Hematopoietic multipotent progenitor cell (in vitro differentiated cells): ENCODE results near the gene CTNNA3. TPM values are rescaled to one million over a fixed set of nuclear protein-coding genes. Genes with fewer than 3 reads are reported as not detected.

ENCODE experiments used
- DNase-seq, 3 donors: peaks; one replicate each; pipeline ENCODE4 v3.0.0-alpha.2; 2011 to 2015; ENCODE audit warnings: low read depth in 2 of 3, low spot score in 2 of 3
- total RNA-seq: library from RNA; depleted of rRNA; stranded (reverse); fragments of >200 nt; gene quantifications from one replicate; pipeline ENCODE4 v1.2.3, GENCODE V29; 2012

CTNNA3 gene
- total RNA-seq, 1 donor, result under 0.01 TPM

DNA sequence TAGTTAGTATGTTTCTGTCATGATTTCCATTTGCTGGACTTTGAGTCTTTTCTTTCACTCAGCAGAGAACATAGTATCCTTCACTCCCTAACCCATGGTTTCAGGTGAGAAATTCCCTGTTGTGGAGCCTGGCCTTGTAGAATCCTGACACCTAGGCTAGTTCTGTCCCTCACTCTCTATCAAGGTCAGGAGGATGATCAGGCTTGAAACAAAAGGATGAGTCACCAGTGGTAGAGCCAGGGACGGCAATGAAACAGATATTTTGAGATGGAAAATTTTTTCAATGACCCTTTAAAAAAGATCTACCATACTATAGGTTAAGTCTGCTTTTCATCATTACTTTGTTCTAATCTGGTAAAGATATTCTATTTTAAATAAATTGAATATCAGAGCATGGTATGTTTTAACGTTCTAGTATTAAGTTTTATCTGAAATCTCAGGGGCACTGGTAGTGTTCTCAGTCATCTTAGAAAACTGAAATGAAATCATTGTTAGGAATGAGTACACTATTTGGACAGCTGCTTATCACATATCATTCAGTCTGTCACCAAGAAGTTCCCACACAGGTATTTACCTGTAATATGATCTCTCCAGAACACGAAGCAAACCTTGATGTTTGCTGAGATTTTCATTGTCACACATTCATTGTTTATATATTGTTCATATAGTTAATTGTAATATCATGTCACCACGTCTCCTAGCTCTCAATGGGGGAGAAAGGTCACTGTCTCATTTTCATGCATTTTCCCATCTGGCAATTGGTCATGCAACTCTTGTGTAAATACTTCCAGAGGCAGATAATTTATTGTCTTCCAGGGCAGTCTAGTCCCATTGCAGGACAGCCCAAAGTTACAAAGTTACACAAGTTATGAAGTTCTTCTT, 1070.0 kb downstream of the CTNNA3 start:
- no peak for DNase-seq

DNA sequence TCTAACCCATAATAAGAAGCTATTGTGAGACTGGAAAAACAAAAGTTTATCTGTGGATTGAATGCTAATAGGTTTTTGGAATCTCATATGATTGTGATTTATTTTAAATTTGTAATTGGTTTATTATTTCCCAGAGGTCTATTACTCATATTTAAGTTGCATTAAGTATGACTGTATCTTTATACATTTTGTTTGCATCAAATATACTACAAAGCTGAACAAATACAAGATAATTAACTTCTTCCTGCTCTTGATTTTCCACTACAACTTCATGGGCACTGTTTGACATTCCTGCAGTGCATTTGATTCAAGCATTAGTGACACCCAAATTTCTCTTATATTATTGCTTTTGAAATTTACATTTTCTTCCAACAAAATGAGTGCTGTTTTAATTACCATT, 1073.9 kb downstream of the CTNNA3 start:
- DNase-seq, result no peak

DNA sequence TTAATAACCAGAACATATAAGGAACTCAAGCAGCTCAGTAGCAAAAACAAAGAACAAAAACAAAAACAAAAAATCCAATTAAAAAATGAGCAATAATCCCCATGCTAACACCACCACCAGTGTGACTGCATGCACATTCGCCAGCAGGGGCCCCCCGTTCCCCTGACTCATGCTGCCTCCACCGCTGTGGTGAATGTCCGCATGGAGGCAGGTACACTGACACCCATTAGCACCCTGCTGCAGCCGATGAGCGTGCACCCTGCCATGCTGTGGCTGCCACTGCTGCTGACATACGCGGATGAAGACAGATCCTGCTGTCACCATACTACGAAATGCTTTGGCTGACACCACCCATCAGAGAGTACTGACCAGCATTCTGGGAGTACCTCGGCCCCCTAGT, 1091.8 kb downstream of the CTNNA3 start:
- no peak for DNase-seq

DNA sequence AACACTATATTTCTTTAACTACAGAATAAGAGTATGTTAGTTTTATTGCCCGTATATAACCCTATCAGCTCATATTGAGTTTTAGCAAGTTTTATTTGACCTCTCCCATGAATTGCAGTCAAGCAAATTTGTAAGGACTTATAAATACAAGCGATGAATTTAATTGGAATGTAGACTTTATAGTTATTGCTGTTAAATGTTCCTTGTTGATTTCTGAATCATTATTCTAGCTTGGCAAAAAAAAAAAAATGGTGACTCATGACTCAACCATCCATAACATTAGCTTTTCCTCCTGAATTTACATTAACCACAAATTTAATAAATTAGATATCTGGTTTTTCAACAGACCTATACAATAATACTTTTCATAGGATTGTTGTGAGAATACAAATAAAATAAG, 1104.1 kb downstream of the CTNNA3 start:
- DNase-seq, result no peak

DNA sequence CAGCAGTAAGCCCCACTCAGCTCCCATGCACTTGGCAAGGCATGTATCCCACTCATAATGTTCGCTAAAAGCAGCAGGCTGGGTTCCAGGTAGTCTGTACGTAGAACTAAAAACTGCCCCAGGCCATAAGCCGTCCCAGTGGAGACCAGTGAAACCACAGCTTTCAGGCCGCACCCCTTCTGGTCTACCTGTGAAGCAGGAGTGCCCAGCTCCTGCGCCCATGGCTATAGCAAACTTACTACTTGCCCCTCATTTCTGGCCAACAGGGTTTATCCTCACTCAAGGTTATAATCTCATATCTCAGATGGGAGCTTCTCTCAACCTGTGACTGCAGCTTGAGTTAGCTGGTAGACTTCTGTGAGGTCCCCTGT, 1108.3 kb downstream of the CTNNA3 start:
- no peak for DNase-seq

DNA sequence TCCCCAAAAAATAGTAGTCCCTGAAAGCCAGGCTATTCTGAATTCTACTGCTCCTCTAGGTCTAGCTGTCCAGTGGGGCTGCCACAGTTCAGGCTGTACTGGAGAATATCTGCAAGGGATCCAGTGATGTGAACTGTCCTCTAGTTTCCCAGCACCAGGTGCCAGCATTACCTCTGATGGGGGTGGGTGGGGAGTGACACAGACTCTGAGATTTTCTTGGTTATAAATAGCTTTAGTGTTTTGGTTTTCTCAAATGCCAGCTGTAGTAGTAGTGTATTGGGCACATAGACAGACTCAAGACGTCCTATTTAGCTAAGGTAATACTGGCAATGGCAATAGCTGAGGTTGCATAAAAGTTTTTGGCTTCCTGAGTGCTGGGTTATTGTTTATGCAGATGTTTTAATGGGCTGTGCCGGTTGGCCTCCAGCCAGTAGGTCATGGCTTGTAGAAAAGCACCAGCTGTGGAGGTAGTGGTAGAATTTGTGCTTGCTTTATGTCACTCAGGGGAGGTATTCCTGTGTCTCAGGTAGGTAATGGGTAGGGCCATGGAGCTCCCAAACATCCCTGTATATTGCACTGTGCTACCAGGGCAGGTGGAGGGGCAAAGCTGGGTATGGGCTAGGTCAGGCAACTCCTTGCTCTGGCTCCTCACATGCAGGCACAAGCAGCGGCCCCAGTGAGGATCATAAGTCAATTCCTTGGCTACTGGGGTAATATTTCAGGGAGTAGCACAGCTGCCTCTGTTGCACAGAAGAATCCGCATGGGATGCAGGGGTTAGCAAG, 1108.9 kb downstream of the CTNNA3 start:
- no peak for DNase-seq

DNA sequence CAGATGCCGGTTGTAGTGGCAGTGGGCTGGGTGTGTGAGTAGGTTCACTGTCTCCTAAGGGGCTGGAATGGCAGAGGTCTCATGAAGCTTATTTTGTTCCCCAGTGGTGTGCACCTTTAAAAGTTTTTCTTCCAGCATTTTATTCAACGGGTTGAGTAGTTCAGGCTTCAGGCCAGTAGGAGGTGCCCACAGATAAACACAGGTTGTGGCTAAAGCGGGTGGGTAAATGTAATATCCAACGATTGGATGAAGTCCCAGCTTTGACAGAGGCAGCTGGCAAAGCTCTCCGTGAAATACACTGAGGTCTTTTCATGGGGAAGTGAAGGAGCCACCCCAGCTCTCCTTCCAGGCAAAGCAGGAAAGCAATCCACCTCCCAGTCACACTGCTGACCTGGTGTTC, 1109.9 kb downstream of the CTNNA3 start:
- DNase-seq, result peak in 1 of 3 donors; percentile 9

DNA sequence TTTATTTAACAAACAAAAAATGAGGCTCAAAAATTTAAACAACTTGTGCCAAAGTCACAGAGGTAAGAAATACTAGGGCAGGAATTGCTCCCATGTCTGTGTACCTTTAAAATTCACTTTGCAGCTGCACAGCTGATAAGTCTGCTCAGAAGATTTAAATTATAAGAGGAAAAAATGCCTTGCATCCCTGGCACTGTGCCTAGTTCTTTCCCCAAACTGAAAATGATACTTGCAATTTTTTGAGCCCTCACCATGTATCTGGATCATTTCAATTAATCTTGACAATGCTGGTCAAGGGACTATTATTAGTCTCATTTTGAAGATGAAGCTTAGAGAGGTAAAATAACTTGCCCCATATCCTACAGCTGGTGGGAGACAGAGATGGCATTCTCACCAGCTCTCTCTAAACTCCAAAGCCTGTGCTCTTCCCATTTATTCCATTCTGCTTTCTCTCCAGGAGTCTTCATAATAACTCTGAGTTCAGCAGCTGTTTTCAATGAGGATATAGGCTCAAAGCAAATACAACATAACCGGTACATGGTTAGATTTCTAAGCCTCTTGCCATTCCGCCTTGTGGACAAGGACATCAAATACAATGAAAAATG, 1120.6 kb downstream of the CTNNA3 start:
- no peak for DNase-seq

DNA sequence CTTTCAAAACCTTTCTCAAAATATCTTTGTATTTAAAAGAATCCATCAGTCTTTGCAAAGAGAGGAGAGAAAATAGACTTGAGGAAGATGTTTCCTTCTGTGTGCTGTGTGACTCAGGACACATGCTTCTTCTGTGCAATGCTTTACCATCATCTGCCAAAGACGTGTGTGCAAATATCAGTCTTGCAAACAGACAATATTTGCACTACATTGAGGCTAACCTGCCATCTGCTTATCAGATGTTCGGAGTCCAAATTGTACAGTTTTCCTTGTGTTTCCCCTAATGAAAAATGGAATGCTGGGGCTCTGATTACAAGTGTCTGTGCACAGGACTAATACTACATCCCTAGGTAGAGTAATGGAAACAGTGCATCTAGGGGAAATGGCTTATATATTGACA, 1123.3 kb downstream of the CTNNA3 start:
- DNase-seq, result no peak

DNA sequence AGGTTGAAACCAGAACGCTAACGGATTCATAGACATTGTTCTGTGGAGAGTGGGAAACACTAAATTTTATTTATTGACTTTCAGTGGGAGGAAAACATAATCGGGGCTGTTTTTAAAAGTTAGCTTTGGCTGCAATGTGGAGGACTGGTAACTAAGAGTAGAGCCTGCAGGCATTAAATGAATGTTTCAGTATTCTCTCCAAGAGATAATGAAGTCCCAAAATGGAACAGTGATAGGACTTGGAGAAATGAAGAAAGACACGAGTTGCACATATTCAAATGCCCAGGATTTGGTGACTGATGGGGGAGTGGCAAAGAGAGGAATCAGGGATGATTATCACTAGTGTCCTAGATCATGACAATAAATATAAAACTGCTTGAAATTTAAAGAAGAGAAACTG, 1130.0 kb downstream of the CTNNA3 start:
- no peak for DNase-seq

DNA sequence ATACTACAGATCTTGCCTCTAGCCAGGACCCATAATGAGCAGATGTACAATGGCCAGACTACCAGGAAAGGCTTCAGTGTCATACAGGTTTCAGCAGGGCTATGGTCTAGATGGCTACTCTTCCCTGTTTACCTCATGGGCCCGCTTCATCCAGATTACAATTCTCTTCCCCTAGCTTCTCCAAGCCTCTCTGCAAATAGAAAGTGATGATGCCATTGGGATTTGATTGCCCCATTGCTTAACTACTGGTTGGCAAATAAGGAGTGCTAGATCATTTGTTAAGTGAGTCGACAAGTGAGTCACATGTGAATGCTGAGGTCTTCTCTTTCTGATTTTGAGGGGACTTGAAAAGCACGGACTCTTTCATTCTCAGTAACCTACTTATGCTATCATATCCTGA, 1131.7 kb downstream of the CTNNA3 start:
- no peak for DNase-seq

DNA sequence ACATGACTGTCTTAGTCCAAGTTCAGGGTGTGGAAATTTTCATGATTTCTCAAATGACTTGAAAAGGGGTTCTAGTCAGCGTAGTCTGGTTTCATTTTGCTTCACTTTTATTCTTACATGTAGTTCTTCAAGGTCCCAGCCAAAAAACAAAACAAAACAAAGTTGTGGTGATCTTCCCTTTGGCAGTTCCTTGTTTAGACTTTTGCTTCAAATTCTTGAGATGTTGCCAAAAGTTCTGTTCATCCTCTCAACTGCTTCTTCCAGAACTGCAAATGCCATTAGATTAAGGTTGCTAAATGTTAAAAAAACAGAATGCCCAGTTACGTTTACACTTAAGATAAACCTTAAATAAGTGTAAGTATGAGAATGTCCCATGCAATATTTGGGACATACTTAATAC, 1140.9 kb downstream of the CTNNA3 start:
- DNase-seq, result no peak

DNA sequence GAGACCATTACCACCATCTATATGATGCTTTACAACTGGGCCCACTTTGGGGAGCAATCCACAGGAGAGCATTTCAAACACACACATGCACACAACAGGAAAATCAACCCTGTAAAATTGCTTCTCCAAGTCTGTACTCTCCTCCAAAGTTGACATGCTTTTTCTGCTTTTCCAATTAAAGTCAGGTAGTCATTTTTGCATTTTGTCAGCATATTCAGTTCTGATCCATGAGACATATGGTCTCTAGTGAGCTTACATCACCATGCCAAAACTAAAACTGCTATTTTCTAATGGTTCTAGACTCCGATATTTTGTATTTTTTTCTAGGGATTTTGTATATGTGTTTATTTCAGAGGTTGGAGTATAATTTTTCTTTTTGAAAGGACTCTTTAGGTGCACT, 1143.7 kb downstream of the CTNNA3 start:
- no peak for DNase-seq

DNA sequence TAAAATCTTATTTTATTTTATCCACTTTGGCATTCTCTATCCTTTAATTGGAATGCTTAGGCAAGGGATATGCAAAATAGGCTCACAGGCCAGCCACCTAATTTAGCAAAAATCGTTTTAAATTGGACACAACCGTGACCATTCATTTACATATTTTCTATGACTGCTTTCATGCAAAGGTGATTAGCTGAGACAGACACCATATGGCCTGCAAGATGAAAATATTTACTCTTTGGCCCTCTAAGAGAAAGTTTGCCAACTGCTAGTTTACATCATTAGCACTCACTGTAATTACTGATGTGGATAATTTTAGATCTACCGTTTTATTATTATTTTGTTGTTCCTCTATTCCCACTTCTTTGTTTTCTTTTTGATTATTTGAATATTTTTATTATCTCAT, 1145.6 kb downstream of the CTNNA3 start:
- DNase-seq, result no peak

DNA sequence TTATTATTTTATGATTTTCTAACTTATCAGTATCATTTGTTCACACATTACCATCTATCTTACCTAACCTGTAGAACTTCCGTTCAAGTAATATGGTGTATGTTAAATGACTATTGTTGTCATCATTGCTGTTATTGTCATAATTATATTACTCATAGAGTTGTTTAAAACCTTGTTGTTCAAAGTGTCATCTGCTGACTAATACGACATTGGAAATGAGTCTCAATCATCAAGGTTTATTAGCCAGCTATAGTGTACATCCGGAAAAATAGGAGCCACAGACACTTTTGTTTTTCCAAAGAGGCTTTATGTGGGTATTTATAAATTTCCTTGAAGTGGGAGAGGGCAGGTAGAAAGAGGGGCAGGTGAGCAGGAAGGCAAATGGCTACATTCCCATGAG, 1157.1 kb downstream of the CTNNA3 start:
- DNase-seq, result no peak

DNA sequence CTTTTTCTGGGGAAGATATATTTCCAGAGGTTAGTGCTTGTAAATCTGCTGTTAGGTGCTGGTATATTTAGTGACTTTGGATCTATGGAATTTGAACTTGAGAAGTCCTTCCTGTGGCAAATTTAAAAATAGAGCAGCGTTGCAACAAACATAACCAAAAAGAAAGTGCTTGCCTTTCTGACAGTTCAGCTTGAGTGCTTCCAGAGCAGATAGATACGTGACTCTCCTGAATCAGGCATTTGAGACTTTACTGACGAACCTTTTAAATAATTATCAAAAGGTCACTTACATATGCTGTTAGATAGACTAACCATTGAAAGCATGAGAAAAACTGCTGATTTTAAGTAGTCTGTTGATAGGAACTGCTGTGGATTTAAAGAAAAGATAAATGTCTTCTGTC, 1157.6 kb downstream of the CTNNA3 start:
- DNase-seq, result no peak

DNA sequence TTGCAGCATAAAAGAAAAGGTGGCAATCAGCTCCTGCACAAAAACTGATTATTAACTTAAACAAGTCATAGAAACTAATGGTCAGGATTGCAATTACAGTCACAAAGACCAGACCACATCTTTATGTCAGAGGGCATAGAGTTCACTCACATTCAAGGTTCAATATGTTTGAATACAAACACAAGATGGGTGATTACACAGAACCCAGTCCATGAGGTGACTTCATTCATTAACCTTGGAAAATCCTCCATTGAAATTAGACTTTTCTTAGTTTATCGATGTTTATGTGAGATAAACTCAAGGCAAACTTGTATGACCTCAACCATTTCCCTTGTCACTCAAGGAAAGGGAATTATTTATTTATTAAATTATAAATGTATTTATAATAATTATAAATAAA, 1158.8 kb downstream of the CTNNA3 start:
- no peak for DNase-seq

DNA sequence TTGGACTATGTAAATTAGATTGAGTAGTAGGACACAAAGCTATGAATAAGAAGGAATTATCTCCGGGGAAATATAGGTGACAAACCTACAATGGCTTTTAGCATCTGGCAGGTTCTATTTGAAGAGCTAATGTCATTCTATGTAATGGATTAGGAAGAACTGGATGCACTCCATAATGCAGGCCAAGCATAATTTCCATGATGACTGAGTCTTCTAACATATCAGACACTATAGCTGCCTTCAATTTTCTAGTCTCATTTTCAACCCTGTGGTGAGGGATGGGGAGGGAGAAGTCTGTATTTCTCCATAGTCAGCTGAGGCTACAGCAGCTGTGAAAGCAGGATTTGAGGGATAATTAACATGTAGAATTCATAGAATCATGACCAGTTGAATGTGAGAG, 1160.6 kb downstream of the CTNNA3 start:
- DNase-seq, result no peak

DNA sequence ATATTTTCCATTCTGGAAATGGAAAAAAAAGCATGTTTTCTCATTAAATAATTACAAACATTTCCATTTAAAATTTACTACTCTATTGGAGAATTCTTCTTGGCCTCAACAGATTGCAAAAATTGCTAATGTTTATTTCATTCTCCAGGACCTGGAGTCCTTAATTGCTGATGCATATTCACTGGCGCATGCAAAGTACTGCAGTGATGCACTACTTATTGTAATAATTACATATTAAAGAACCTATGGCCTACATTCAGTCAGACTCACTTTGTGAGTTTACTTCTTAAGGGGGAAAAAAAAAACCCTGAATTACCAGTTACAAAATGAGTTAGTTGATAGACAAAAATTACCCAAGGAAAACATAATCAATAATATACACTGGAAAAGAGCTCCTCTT, 1161.1 kb downstream of the CTNNA3 start:
- no peak for DNase-seq

DNA sequence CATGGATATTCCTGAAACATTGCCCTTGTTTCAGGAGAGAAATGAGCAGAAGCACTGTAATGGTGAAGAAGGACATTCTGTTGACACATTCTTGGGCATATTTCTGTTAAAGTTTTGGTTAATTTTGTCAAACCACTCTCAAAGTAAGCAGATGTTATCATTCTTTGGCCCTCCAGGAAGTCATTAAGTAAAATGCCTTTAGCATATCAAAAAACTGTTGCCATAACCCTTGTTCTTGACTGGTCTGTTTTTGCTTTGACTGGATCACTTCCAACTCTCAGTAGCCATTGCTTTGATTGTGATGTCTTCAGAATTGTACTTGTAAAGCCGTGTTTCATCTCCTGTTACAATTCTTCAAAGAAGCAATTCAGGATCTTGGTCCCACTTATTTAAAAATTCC, 1174.5 kb downstream of the CTNNA3 start:
- DNase-seq, result no peak

DNA sequence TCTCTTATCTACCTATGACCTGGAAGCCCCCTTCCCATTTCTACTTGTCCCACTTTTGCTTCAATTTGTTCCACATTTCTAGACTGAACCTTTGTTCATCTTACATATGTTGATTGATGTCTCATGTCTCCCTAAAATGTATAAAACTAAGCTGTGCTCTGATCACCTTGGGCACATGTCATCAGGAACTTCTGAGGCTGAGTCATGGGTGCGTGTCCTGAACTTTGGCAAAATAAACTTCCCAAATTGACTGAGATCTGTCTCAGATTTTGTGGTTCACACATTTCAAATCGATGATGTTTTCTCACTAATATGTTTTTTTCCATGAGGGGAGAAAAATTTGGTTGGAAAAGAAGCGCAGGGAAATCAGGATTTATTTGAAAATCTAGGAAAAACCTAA, 1176.4 kb downstream of the CTNNA3 start:
- no peak for DNase-seq

DNA sequence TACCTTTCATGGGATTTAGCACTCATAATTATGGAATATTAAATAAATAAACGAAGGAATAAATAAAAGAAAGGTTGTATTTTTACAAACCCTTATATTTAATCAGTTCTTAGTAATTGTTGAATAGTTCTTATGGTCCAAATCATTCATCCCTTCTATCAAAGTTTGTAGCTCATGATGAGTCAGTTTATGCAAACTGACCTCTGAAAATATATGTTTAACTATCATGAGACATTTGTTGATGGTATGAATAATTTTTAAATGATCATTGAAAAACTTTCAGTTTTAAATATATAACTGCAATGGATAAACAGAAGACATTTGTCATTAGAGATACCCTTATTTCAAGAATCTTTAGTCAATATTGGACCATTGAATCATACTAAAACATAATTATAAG, 1181.3 kb downstream of the CTNNA3 start:
- no peak for DNase-seq
